NCI-H128 (cell line): Measurements from ENCODE around the gene F11R.
"Not testable (repeated sequence)": the region's sequence is repeated elsewhere in the genome, so short reads cannot be mapped to it uniquely, and the experiment has no call there.

Source experiments
- DNase-seq: peaks from one replicate; lab custom pipeline; 2025; ENCODE audit not compliant: unreplicated experiment; lab: John Stamatoyannopoulos, UW

The F11R gene

DNA sequence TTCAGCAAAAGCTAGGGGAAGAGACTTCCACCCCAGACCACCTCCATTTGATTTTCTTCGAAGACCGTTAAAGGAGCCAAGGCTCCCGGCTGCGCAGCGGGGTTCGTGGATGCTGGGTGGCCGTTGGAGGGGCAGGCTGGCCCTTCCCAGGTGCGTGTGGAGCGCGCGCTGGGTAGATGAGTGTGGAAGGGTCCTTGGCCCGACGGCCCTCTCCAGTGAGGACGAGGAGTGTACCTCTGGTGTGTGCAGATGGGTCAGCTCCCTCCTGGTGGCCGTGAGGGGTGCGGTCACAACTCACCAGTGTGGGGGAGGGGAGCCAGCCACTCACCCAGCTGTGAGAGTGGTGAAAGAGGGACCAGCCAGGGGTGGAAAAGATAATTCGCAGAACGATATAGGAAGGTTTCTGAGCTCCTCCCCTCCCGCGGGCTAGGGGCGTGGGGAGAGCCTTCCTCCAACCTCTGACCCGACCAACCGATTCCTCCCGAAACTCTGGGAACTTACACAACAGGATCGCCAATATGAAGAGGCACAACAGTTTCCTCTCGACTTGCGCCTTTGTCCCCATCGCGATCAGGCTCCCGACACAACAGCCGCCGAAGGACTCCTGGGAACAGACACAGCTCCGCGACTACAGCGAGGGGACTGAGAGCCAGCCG, at the start of gene F11R:
Gene F11R (minus strand): TSS at position 644 of the 656 bp plus-strand sequence. CDS start 79 bp downstream, at position 565.
- DNase-seq: peak; percentile 67

DNA sequence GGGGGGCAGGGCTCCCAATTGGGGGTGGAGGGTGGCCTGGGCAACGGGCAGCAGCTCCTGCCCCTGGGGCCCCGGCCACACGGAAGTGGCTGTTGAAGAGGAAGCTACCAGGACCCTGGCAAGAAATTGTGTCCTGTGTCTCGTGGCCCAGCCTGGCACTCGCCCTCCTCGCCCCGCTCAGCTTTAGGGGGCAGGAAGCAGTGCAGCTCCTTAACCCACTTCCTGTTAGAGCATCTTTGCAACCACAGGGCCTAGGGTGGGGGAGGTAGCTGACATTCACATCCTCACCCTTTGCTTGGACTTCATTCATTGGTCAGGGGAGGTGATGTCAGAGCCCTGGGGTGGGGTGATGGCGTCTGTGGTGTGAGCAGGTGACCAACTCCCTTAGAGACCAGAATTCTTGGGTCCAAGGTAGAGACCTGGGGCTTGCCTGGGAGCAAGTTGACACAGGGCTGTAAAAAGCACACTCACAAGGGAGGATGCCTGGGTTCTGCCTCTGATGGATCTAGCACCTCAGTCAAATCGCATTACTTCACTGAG, 48.8 kb upstream of the F11R start, which contains the start of gene ARHGAP30:
Gene ARHGAP30 (minus strand): TSS at position 161 of the 540 bp plus-strand sequence. CDS start 267 bp downstream, outside the sequence.
- no peak for DNase-seq

DNA sequence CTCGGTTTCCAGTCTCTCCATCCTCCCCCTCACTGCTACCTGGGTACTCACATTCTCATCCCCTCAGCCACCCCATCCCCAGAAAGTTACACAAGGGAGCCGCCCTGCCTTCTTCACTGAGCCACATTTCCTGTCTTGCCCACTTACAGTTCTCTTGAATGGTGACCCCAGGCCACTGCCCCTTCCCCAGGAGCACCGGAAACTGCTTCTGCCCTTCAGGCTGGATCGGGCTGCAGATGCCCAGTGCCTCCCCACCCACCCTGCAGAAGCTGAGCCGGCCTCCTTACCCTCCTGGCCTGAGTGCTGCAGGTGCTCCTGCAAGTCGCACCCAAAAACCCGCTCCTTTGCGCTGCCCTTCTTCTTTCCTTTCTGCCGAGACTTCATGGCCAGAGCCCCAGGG, 48.3 kb upstream of the F11R start:
- DNase-seq: no peak

DNA sequence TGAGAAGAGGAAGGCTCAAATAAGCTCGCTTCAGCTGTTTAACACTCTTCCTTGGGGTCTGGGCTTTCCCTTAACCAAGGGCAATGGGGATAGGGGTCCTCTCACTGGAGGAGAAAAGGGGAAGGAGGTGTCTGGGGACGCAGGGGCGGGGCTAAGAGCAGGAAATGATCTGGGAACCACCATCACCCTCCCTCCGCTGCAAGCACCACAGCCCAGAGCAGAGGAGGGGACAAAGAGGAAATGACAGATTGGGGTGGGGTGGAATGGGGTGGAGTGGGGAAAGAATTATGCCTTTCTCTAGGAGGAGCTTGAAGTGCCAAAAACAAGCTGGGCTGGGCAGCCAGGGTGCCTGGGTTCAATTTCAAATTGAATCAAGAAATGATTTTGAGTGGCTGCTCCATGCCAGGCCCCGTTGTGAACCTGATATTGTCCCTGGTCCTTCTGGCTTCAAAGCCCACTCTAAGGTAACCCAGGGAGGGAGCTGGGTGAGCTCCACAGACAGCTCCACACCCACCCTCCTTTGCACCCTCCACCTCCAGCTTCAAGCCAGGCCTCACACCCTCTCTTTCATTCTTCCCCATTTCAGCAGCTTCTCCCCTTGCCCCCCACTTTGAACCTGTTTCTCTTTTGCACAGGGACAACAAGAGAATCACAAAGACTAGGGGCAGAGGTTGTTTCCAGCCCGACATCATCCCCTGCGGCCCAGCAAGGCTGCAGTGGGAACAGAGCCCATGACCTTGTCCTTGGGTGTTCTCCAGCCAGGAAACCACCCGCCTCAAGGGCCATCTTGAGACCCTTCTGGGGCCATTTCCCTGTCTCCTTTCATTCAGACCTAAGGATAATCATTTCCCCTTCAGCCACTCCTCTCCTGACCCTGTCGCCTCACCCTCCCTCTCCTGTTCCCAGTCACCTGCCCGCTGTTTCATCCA, 47.6 kb upstream of the F11R start:
- DNase-seq: no peak

DNA sequence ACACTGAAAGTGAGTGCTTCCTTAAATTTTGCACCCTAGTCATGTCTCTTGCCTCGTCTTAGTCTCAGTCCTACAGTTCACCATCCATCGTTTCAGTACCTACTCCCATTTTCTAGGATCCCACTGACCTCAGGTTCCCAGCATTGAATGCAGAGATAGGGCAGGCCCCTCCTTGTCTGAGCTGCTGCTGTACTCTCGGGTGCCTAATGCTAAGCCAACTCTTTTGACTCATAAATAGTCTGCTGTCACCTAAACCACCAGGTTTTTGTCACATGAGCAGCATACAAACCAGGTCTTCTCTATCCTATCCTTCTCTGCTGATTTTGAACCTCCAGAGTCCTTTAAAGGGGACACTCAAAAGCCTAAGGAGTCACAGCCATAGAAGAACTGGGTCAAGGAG, 45.7 kb upstream of the F11R start:
- DNase-seq: no peak

DNA sequence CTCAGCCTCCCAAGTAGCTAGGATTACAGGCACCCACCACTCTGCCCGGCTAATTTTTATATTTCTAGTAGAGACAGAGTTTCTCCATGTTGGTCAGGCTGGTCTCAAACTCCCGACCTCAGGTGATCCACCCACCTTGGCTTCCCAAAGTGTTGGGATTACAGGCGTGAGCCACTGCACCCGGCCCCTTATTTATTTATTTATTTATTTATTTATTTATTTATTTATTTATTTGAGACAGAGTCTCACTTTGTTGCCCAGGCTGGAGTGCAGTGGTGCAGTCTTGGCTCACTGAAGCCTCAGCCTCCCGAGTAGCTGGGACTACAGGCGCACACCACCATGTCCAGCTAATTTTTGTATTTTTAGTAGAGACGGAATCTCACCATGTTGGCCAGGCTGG, 44.7 kb upstream of the F11R start:
- DNase-seq: not testable (repeated sequence)

DNA sequence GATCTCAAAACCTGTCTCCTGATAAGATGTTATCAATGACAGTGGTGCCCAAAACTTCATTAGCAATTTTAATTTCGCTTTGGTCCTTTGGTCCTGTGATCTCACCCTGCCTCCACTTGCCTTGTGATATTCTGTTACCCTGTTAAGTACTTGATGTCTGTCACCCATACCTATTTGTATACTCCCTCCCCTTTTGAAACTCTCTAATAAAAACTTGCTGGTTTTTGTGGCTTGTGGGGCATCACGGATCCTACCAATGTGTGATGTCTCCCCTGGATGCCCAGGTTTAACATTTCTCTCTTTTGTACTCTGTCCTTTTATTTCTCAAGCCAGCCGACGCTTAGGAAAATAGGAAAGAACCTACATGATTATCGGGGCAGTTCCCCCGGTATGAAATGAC, 43.0 kb upstream of the F11R start:
- DNase-seq: not testable (repeated sequence)

DNA sequence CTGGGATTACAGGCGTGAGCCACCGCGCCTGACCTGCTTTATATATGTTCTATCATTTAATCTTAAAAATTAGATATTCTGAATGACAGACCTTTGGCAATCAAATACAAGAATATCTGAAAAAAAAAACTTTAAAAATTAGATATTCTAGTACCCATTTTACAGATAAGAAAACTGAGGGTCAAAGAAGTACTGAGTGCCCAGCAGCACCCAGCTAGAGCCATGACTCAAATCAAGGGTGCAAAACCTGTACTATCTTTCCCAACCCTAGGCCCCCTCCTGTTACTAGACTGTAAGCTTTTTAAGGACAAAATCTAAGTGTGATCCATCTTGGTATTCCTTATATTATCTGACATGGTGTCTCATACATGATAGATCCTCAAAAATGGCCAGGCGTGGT, 40.5 kb upstream of the F11R start:
- no peak for DNase-seq

DNA sequence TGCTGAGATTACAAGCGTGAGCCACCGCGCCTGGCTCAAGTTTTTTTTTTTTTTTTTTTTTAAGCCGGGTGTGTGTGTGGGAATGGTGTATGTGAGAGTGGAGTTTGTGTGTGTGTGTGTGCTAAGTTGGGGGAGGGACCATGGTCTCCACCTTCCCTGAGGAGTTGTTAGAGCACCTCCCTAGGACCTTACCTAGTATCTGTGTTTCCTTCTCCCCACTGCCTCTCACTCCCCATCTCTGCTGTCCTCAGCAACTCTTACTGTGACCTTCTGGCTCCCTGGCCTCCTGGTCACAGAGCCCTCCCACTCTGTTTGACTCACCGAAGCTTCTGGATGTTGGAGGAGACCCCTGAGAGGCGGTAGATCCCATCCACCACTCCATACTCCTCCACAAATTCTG, 38.3 kb upstream of the F11R start:
- no peak for DNase-seq

DNA sequence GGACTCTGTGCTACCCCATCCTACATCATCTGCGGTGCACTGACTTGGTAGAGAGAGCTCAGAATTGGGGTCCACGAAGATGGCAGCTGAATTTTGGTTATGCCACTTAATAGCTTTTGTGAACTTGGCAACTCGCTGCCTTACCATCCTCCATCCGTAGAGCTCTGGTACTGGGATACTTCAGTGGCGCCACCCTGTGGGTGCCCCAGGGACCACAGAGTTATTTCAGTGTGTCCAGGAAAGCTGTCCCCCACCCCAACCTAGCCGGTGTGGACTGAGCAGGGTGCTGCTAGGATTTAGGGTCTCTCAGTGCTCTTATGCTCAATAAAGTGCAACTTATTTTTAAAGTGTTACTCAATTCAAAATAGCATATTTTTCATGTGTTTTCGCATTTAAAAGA, 33.9 kb upstream of the F11R start:
- no peak for DNase-seq

DNA sequence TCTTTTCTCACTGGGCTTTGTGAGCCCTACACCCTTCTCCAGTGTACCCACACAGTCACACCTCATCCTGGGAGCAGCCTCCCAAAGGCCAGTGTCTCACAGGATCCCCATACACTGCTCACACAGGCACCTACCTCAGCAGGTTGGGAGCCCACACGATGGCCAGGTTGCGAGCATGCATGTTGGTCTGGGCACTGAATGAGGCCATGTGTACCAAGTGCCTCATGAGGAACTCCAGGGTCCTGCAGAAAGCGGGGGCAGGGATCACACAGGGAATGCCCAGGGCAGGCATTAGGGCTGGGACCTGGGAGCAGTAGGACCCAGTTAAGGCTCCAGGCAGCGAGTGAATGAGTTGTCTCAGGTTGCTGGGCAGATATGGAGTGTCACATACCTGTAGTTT, 33.3 kb upstream of the F11R start:
- DNase-seq: no peak

DNA sequence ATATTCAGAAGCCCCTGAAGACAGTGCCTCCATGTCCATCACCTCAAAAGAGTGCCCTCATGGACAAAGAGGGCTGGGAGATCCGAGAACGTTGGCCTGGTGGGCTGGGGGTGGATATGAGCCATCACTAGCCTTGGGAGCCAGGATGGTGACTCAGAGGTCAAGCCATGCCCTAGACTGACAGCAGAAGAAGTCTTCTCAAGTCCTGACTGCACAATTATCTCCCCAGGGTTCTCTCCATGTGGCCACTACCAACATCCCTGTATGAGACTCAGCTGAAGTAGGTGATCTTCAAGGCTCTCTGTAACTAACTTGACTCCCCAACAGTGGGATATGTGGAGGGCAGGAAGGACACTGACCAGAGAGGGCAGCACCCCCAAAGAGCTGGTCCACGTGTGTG, 31.9 kb upstream of the F11R start:
- DNase-seq: no peak

DNA sequence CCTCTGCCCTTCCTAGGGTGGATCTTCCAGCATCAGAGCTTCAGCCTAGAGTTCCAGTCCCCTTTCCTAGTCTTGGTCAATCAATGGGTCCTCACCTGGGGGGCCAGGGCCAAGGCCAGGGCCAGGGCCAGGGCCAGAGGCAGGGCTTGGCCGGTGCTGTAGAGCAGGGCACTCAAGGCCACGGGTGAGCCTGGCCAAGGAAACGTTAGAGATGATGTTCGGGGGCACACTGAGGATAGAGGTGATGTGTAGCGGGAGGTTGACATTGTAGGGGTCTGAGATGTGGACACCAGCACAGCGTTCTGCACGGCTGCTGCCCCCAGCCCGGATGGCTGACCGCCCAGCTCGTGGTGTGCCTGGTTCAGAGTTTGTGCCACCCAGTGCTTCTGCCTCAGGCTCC, 30.3 kb upstream of the F11R start:
- DNase-seq: no peak

DNA sequence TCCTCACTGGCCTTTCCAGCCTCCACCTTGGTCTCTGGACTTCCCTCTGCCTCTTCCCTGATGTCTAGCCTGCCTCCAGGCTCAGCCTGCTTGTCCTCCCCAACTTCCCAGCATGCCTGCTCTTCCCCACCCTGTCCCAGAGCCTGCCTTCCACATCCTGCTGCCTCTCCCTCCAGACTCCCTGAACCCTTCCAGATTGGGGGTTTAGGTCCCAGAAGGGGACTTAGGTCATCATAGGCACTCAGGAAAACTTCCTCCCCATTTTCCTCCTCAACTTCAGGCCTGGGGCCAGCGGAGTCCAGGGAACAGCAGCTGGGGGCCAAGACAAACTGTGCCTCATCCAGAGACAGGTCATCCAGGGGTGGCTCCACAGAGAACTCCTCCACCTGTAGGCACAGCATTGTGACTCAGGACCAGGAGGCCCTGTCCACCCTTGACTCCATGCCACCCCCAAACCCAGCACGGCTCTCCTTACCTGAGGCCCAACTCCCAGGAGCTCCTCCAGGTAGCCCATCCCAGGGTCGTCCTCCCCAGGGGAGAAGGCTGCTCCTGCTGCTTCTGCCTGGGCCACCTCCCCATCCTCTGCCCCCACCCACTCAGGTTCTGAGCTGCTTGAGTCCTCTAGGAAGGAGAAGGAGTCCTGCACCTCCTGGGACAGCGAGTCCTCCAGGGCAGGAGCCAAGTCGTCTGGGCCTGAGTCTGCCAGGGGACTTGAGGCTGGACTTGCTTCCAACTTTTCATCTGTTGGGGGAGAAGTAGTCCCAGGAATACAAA, 28.2 kb upstream of the F11R start:
- no peak for DNase-seq

DNA sequence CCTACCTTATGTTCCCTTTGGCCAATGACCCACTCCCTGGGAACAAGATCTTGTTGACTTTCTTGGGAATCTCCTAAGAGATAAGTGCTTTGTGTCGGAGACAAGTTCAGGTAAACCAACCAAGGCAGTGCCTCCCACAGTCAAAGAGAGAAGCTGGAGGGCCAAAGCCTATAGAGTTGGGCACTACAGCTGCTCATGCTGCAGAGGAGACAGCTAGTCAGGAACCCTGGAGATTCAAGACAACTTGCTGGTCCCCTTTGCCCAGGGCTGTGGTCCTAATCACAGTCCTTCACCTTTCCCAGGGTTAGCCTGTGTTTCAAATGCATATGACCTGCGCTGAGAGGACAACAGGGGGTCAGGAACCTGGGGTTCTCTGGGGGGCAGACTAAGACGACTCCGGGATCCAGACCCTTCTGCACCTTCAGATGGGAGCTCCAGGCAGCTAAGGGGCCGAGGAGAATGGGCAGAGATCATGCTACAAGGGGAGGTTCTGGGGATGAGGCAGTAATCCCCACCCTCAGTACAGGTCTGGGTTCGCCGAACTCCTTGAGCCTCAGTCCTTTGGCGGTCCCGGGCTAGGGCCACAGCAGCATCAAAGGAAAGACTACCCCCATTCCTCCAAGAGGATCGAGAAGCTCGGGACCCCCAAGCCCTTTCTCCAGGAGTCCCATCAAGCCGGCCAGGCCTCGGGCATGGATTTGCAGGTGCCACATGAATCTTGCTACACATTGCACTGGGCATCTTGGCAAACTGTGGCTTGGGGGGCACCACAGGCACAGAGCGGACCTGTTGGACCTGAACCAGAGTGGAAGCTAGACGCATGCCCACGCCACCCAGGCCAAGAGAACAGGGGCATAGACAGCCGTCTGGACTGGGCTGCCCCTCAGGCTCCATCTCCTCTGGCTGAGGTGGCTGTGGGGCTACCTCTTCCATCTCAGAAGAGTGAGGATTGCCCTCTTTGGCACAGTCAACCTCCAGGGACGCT, 26.8 kb upstream of the F11R start:
- DNase-seq: no peak

DNA sequence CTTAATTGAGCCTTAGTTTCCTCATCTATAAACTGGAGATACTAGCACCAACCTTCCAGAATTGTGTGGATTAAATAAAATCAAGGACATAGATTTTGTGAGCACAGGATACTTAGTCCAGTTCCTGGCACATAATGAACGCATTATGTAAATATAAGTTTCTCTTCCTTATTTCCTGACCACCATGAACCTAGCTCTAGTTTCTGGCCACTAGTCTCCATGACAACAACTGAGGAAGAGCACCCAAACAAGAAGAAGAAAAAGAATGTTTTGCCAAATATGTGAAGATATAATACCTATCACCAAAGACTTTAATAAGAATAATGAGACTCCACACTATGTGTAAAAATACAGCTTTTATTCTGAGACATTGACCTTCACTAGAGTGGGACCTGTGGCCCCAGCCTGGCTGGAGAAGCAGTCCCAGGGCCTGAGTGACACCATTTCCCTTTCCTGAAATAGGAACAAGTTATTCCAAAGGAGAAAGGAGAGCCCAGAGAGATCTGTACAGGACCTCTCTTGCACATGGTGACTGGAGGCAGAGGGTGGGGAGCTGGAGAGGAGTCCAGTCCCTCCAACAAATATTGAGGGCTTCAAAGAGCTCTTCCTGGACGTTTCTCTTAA, 25.8 kb upstream of the F11R start:
- no peak for DNase-seq

DNA sequence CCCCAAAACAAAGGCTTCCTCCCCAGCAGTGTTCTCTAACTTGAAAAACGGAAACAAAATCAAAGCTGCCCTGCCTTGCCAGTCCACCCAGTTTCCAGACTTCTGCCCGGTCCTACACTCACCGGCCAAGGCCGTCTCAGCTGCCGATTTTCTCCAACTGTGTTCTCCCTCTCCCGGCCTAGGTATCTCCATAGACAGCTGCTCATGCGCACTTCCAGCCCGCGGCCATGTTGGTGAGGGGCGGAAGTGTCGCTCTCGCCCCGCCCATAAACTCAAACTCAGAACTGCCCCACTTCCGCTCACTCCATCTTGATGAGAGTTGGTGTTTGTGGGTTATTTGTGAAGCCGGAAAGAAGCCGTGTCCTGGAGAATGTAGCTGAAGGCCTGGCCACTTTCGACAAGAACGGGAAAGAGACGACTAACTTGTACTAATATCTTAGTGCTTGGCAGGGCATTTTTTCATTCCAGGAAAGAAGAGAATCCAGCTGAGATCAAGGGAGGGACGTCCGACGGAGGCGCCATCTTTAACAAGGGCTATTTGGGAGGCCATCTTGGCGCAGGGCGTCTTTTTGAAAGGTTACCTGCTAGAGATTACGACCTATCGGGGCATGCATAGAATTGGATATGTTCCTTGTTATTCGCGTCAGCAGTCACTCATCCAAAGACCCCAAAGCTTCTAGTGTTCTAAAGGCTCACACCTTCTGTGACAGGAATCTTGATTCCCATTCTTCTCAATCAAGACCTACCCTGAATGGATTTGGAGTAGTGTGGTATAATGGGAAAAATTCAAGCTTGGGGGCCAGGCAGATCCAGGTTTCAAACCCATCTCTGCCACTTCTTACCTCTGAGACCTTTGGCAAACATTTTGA, 25.0 kb upstream of the F11R start, which contains the start of gene USF1:
Gene USF1 (minus strand): TSS at position 242 of the 869 bp plus-strand sequence. CDS start 2,702 bp downstream, outside the sequence.
- peak; percentile 95 for DNase-seq
